A549 treated with AZD9567 at 1 μM for 4 hours (cell line): ENCODE data around the gene OR5AK2. TPM values are rescaled to one million over a fixed set of nuclear protein-coding genes. Genes with fewer than 3 reads are reported as not detected.

Experiments used
- total RNA-seq: library from RNA; stranded (reverse); fragments of 200-300 nt; extraction: Qiagen RNA extraction; gene quantifications from 5 replicates; pipeline ENCODE4 v1.2.3, GENCODE V29; 2022; ENCODE audit not compliant: insufficient read depth

The OR5AK2 gene
- not detected in 5 replicates for total RNA-seq

GRCh38 chr11:56988614-56989013 is at the start of gene OR5AK2:
TSS of gene OR5AK2 (plus strand) at chr11:56988914. CDS start at chr11:56988914, 0 bp downstream.

Other genes with a start within 250 kb of the OR5AK2 start
- not detected in 5 replicates for gene OR9G4, start 240.2 kb upstream of the OR5AK2 start, total RNA-seq
- not detected in 5 replicates for gene LRRC55, start 193.0 kb downstream of the OR5AK2 start, total RNA-seq
- 0.05 TPM in 1 of 5 replicates, not detected in the others for gene APLNR, start 248.3 kb downstream of the OR5AK2 start, total RNA-seq